Neural progenitor cell (in vitro differentiated cells): ENCODE data around the gene VPS41.

ENCODE experiments used
- EZH2 ChIP-seq: fragments of 200-600 bp; sonication (generic); IDR thresholded peaks from 2 replicates; pipeline ENCODE4 v1.6.1; 2017; ENCODE audit warnings: antibody characterized with exemption, mild to moderate bottlenecking, moderate library complexity
- TF ChIP-seq, protein P1 (sequence below): fragments of 200-600 bp; sonication (generic); IDR thresholded peaks from 2 replicates; pipeline ENCODE4 v1.5.1; 2017; ENCODE audit warnings: antibody characterized with exemption, mild to moderate bottlenecking

DNA sequence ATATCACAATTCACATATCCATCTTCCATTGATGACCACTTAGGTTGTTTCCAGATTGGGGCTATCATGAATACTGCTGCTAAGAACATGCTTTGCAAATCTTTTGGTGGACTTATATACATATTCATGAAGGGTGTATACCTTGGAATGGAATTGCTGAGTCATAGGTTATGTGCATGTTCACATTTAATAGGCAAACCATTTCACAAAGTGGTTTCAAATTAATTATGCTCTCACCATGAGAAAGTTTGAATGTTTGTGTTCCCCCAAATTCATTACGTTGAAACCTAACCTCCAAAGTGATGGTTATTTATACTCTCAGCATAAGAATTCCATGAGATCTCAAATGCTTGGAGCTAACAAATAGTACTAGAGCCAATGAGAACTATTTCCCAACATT is 86.4 kb downstream of the VPS41 start:
- no peak for TF ChIP-seq EZH2
- TF ChIP-seq, protein P1, sequence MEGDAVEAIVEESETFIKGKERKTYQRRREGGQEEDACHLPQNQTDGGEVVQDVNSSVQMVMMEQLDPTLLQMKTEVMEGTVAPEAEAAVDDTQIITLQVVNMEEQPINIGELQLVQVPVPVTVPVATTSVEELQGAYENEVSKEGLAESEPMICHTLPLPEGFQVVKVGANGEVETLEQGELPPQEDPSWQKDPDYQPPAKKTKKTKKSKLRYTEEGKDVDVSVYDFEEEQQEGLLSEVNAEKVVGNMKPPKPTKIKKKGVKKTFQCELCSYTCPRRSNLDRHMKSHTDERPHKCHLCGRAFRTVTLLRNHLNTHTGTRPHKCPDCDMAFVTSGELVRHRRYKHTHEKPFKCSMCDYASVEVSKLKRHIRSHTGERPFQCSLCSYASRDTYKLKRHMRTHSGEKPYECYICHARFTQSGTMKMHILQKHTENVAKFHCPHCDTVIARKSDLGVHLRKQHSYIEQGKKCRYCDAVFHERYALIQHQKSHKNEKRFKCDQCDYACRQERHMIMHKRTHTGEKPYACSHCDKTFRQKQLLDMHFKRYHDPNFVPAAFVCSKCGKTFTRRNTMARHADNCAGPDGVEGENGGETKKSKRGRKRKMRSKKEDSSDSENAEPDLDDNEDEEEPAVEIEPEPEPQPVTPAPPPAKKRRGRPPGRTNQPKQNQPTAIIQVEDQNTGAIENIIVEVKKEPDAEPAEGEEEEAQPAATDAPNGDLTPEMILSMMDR = no peak
